ENCODE measurements around the gene SRM.

The SRM gene

DNA sequence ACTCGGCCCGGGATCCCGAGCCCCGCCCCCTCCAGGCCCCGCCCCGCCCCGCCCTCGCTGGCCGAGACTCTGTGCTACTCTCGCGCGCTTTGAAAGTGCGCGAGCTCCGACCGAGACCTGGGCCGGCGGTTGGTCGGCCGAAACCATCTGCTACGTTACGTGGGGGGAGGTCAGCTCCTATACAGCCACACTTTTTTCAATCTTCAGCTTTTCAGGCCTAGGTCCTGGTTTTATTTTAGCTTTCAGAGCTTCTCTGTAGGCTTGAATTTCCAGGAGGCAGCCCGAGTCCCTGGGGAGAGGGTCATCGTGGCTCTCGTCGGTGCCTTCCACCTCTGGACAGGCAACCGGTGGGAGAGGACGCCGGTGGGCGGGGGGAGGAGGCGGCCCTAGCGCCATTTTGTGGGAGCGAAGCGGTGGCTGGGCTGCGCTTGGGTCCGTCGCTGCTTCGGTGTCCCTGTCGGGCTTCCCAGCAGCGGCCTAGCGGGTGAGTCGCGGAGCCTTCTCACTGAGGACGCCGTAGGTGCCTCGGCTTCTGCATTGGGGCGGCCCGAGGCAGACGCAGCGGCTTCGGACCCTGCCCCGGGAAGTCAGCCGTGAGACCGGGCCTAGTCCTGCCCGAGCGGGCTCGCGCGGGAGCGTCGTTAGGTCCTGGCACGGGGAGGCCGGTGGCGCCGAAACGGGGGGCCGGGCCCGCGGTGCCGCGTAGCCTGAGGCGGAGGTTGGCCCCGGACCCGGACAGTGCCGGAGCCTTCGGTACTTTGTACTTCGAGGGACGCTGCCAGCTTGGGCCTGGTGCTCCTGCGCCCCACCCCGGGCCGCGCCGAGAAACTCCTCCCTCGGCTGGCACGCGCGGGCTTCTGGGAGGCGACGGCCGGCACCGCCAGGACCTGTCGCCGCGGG lies 47.3 kb downstream of the SRM start, which contains the start of gene TARDBP:
TARDBP (plus strand) TSS at position 395 of the 900 bp plus-strand sequence. CDS start 1,074 bp downstream, outside the sequence.
- peak within 1 kb of the TSS; percentile 97 for H3K4me2 ChIP-seq (ENCODE audit: low read length)
- no peaks in the 10 kb centered on the region for H3K9me3 ChIP-seq (ENCODE audit: low read length)
- peaks cover 43% of the 10 kb centered on the region for H3K36me3 ChIP-seq (ENCODE audit: insufficient read depth, low read length)
- peak within 1 kb of the TSS; percentile 61 for H3K27ac ChIP-seq (ENCODE audit: low read depth, low read length, poor library complexity, severe bottlenecking)
- H3K4me3 ChIP-seq (ENCODE audit: low read depth, low read length, poor library complexity, severe bottlenecking), result peak within 1 kb of the TSS; percentile 87
- H3K27me3 ChIP-seq (ENCODE audit: insufficient read depth, low read length), result no peaks in the 10 kb centered on the region
- H3K79me2 ChIP-seq (ENCODE audit: insufficient read depth, low read length), result peaks cover 24% of the 10 kb centered on the region
- no peaks in the 10 kb centered on the region for H3K9me2 ChIP-seq (ENCODE audit: low read depth, low read length)
- TF ChIP-seq CTCF (IDR thresholded peaks at IDR 0.05; ENCODE audit: low read length), result no peak
- no peak for TF ChIP-seq EZH2 (IDR thresholded peaks at IDR 0.05; ENCODE audit: borderline replicate concordance, low read length)
- H4K20me1 ChIP-seq (ENCODE audit: insufficient read depth, low read length), result no peaks in the 10 kb centered on the region
- H3K9ac ChIP-seq (ENCODE audit: low read length), result peak within 1 kb of the TSS; percentile 89
- H3F3A ChIP-seq (ENCODE audit: insufficient read depth, low read length), result no peaks in the 10 kb centered on the region
- peak within 1 kb of the TSS; percentile 91; the same call in 1 of the 2 replicates for H2AFZ ChIP-seq (ENCODE audit: low read length)
- H3K4me1 ChIP-seq (ENCODE audit: insufficient read depth, low read length, severe bottlenecking), result peaks cover 22% of the 10 kb centered on the region
